IMR-90 (cell line): ENCODE data around the gene ANO1.

ENCODE experiments used
- CEBPB ChIP-seq: IDR thresholded peaks from 2 replicates; pipeline ENCODE4 v1.6.1; 2012; ENCODE audit warnings: low read depth, low read length, improper control_type of control experiment
- ELK1 ChIP-seq: fragments of 150-350 bp; IDR thresholded peaks from 2 replicates; pipeline ENCODE4 v1.6.1; 2016; ENCODE audit warnings: low read depth, mild to moderate bottlenecking, low read length, moderate library complexity, borderline replicate concordance
- FOS ChIP-seq: fragments of 150-350 bp; IDR thresholded peaks from 2 replicates; pipeline ENCODE4 v1.6.1; 2016; ENCODE audit warnings: low read depth, low read length
- MAFK ChIP-seq: IDR thresholded peaks from 2 replicates; pipeline ENCODE4 v1.6.1; 2012; ENCODE audit warnings: low read depth, low read length, improper control_type of control experiment
- MXI1 ChIP-seq: IDR thresholded peaks from 2 replicates; pipeline ENCODE4 v1.6.1; 2012; ENCODE audit warnings: low read depth, mild to moderate bottlenecking, low read length, moderate library complexity, borderline replicate concordance
- POLR2A ChIP-seq: IDR thresholded peaks from 2 replicates; pipeline ENCODE4 v1.6.1; 2012; ENCODE audit warnings: mild to moderate bottlenecking, low read depth, low read length
- RCOR1 ChIP-seq: IDR thresholded peaks from 2 replicates; pipeline ENCODE4 v1.6.1; 2012; ENCODE audit warnings: mild to moderate bottlenecking, low read length, improper control_type of control experiment; ENCODE audit not compliant: insufficient replicate concordance
- TF ChIP-seq, protein P1 (sequence below): conservative IDR thresholded peaks from 2 replicates; pipeline ENCODE4 v1.5.1; 2012; ENCODE audit warnings: mild to moderate bottlenecking, low read depth, low read length, improper control_type of control experiment

DNA sequence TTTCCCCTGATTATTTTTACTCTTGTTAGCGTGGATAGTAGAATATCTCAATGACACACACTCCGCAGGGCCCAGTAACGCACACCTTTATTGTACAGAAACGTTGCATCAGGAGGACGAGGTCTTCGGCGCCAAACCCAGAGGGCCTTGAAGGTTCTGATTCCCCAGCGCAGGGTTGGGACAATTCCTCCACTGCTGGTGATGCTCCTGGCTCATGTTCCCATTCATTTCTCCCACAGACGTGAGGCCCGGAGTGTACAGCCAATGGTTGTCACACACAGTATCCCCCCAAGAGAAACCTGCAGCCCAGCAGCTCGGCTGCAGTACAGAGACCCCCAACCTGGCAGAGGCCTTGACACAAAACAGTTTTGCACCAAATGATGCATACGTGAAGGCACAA, 6.1 kb upstream of the ANO1 start:
- no peak for TF ChIP-seq FOS
- TF ChIP-seq MAFK: no peak
- no peak for TF ChIP-seq CEBPB
- TF ChIP-seq, protein P1, sequence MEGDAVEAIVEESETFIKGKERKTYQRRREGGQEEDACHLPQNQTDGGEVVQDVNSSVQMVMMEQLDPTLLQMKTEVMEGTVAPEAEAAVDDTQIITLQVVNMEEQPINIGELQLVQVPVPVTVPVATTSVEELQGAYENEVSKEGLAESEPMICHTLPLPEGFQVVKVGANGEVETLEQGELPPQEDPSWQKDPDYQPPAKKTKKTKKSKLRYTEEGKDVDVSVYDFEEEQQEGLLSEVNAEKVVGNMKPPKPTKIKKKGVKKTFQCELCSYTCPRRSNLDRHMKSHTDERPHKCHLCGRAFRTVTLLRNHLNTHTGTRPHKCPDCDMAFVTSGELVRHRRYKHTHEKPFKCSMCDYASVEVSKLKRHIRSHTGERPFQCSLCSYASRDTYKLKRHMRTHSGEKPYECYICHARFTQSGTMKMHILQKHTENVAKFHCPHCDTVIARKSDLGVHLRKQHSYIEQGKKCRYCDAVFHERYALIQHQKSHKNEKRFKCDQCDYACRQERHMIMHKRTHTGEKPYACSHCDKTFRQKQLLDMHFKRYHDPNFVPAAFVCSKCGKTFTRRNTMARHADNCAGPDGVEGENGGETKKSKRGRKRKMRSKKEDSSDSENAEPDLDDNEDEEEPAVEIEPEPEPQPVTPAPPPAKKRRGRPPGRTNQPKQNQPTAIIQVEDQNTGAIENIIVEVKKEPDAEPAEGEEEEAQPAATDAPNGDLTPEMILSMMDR: no peak
- TF ChIP-seq ELK1: no peak
- TF ChIP-seq POLR2A: no peak
- no peak for TF ChIP-seq RCOR1
- TF ChIP-seq MXI1: no peak
